ENCODE results near the gene TEDDM1. TPM values are rescaled to one million over a fixed set of nuclear protein-coding genes. Genes with fewer than 3 reads are reported as not detected.

The TEDDM1 gene
- total and polyA plus RNA-seq, 2 experiments from 2014 or later = not detected

- H3K9me2 ChIP-seq (ENCODE audit: insufficient read depth) = no peaks in the 10 kb centered on the region
- no peaks in the 10 kb centered on the region for H3K79me2 ChIP-seq (replicated peaks; ENCODE audit: insufficient read depth)
- H3K4me1 ChIP-seq (ENCODE audit: insufficient read depth) = no peaks in the 10 kb centered on the region
- H3F3A ChIP-seq (replicated peaks; ENCODE audit: low read depth) = no peaks in the 10 kb centered on the region
- Mint-ChIP-seq H3K4me3 (no peak overlapping the region), H3K27me3 (ENCODE audit: insufficient read depth, low read depth, poor library complexity) (no peaks in the 10 kb centered on the region), H3K4me1 (peaks cover 2% of the 10 kb centered on the region; the same call in 2 of the 3 replicates), H3K36me3 (ENCODE audit: low read depth) (no peaks in the 10 kb centered on the region), H3K27ac (no peak overlapping the region), H3K9me3 (no peaks in the 10 kb centered on the region)
- no peak for ATAC-seq
- no peak overlapping the region for H3K4me3 ChIP-seq
- H2AFZ ChIP-seq = no peak overlapping the region
- H3K4me2 ChIP-seq = no peak overlapping the region
- no peaks in the 10 kb centered on the region for H3K27me3 ChIP-seq (ENCODE audit: insufficient read depth)
- H4K20me1 ChIP-seq (replicated peaks; ENCODE audit: insufficient read depth) = no peaks in the 10 kb centered on the region
- DNase-seq (ENCODE audit: low spot score) = no peak
- no peak overlapping the region for H3K27ac ChIP-seq (ENCODE audit: low read depth)
- TF ChIP-seq ZNF331 (CRISPR knock-in tag; IDR thresholded peaks at IDR 0.05; ENCODE audit: low read depth) = no peak
- TF ChIP-seq REST (IDR thresholded peaks at IDR 0.05; ENCODE audit: unreplicated experiment) = no peak
- TF ChIP-seq NANOG (IDR thresholded peaks at IDR 0.05; ENCODE audit: borderline replicate concordance) = no peak
- no peak for TF ChIP-seq ZNF462 (CRISPR knock-in tag; IDR thresholded peaks at IDR 0.05)
- TF ChIP-seq, protein P1, sequence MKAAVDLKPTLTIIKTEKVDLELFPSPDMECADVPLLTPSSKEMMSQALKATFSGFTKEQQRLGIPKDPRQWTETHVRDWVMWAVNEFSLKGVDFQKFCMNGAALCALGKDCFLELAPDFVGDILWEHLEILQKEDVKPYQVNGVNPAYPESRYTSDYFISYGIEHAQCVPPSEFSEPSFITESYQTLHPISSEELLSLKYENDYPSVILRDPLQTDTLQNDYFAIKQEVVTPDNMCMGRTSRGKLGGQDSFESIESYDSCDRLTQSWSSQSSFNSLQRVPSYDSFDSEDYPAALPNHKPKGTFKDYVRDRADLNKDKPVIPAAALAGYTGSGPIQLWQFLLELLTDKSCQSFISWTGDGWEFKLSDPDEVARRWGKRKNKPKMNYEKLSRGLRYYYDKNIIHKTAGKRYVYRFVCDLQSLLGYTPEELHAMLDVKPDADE (IDR thresholded peaks at IDR 0.05) = no peak
- no peak for TF ChIP-seq EZH2phosphoT487 (IDR thresholded peaks at IDR 0.05; ENCODE audit: unreplicated experiment)
- TF ChIP-seq POLR2AphosphoS5 (IDR thresholded peaks at IDR 0.05; ENCODE audit: low read depth) = no peak
- no peak for TF ChIP-seq JUNB (IDR thresholded peaks at IDR 0.05; ENCODE audit: unreplicated experiment)
- no peak for TF ChIP-seq ZNF114 (CRISPR knock-in tag; IDR thresholded peaks at IDR 0.05)
- TF ChIP-seq CTCF (conservative IDR thresholded peaks at IDR 0.05; ENCODE audit: low read depth in 2 of 2) = no peak
- no peak for TF ChIP-seq STAT1 (IDR thresholded peaks at IDR 0.05; ENCODE audit: unreplicated experiment)
- TF ChIP-seq CREB1 (CRISPR knock-in tag; IDR thresholded peaks at IDR 0.05; ENCODE audit: low read depth) = no peak
- TF ChIP-seq EZH2 (IDR thresholded peaks at IDR 0.05; ENCODE audit: low read depth, unreplicated experiment) = no peak
- H3K36me3 ChIP-seq (ENCODE audit: insufficient read depth) = no peaks in the 10 kb centered on the region
Measured at GRCh38 chr1:182413969-182414368, 13.5 kb upstream of the TEDDM1 start.

All from GM23338 (cell line).